GM18498 (cell line): ENCODE measurements around the gene ZFYVE1.
"Not testable (repeated sequence)": the region's sequence is repeated elsewhere in the genome, so short reads cannot be mapped to it uniquely, and the experiment has no call there.

Experiments
- ATAC-seq: cut with Tn5 transposase; IDR thresholded peaks from one replicate; pipeline ENCODE4 v1.9.1; 2021; ENCODE audit warnings: mild to moderate bottlenecking, moderate library complexity; ENCODE audit not compliant: unreplicated experiment

Gene ZFYVE1

GRCh38 chr14:73003681-73004080 lies 23.2 kb downstream of the ZFYVE1 start:
- no peak for ATAC-seq

GRCh38 chr14:73000073-73000472 lies 26.8 kb downstream of the ZFYVE1 start:
- ATAC-seq = no peak

DNA sequence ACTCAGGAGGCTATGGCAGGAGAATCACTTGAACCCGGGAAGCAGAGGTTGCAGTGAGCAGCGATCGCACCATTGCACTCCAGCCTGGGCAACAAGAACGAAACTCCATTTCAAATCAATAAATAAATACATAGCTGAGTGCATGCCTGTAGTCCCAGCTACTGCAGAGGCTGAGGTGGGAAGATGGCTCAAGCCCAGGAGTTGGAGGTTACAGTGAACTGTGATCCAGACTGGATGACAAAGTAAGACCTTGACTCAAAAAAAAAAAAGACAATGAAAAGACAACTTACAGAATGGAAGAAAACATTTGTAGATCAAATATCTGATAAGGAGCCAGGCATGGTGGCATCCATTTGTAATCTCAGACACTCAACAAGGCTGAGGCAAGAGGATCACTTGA lies 27.6 kb downstream of the ZFYVE1 start:
- ATAC-seq = no peak

GRCh38 chr14:72998252-72998903 lies 28.5 kb downstream of the ZFYVE1 start:
- ATAC-seq = no peak

DNA sequence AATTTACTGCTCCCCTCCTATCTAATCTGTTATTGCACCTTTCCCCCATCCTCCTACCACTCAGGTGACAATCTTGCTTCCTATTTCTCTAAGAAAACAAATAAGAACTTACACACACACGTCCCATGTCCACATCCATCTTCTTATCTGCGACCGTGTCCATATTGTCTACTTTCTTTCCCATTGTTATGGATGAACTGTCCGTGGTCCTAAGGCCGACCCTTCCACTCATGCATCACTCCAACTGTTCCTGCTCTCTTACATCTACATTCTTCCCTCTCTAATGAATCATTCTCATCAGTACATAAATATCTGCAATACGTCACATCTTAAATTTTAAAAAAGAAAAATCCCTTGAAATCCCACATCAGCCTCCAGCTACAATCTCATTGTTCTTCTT lies 30.0 kb downstream of the ZFYVE1 start:
- no peak for ATAC-seq

- ATAC-seq = no peak
Measured at GRCh38 chr14:72990171-72990570, 36.7 kb downstream of the ZFYVE1 start.

GRCh38 chr14:72986857-72987256 lies 40.0 kb downstream of the ZFYVE1 start:
- no peak for ATAC-seq

DNA sequence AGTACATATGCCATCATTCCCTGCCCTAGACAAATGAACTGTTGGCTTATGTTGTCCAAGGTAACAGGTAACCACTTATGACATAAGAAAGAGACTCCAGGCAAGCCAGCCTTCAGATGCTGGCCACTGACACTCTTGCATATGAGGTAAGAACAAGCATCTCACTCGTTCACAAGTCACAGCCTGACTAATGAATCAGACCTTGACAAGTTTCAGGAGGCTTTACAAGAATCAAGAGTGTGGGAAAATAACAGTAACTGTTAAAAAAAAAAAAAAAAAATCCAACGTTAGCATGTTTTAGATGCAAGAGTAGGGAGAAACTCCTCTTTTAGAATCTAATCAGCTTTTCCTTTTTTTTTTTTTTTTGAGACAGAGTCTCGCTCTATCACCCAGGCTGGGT lies 40.7 kb downstream of the ZFYVE1 start:
- ATAC-seq = no peak

DNA sequence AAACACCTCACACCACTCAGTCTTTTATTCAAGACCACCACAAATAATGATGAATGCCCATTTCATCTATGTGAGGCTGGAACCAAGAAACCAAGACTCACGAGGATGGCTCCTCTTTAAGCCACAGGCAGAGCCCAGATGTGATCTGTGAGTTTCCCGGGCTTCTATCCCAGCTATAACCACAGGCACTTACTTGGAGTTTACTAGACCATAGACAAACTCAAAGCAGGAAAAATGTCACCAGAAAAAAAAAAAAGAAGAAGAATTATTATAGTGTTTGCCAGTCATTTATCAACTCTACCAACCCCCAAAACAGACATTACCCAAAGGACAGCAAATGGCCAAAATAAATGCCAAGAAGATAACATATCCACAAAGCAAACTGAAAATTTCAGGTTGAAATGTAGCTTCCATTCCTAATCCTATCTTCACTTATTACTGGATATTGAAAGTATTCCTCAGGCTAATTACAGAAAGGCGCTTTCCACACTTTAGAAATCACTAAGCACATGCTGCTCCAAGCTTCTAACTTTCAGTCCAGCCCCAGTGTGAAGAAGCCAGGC lies 44.7 kb downstream of the ZFYVE1 start:
- ATAC-seq = no peak

GRCh38 chr14:72980863-72981262 lies 46.0 kb downstream of the ZFYVE1 start:
- no peak for ATAC-seq

DNA sequence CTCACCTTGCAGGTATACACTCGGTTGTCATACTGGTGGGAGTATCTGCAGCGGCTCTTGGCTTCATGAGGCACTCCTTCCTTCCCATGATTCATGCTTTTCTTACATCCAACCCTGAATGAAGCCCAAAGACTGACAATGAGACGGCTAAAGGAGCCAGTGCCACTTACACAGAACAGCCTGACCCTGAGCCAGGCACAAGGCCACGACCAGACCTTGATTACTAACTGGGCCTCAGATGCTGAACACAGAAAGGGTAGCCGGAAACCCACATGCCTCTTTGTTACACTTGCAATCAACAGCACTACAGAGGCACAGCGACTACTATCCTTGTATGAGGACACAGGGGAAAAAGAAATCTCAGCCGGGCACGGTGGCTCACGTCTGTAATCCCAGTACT lies 48.0 kb downstream of the ZFYVE1 start:
- no peak for ATAC-seq

DNA sequence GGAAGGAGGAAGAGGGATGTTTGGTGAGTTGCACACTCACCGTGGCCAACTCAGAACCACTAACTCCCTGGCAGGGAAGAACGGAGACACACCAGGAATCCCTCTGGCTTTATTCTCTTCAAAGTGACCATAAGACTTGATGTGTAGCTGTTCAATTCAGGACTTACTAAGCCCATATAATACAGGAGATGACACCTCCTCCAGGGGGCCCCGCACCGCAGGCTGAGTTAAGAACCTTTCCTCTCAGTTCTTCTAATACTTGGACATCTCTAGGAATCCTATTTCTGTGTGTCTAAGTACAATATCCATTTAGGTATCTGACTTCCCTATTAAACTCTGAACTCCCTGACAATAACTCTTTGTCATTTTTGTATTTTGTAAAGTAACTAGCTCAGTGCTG lies 51.1 kb downstream of the ZFYVE1 start:
- ATAC-seq = no peak

GRCh38 chr14:72974661-72975060 lies 52.2 kb downstream of the ZFYVE1 start:
- ATAC-seq = no peak

- ATAC-seq = no peak
Measured at GRCh38 chr14:72970824-72971434, 56.0 kb downstream of the ZFYVE1 start.

DNA sequence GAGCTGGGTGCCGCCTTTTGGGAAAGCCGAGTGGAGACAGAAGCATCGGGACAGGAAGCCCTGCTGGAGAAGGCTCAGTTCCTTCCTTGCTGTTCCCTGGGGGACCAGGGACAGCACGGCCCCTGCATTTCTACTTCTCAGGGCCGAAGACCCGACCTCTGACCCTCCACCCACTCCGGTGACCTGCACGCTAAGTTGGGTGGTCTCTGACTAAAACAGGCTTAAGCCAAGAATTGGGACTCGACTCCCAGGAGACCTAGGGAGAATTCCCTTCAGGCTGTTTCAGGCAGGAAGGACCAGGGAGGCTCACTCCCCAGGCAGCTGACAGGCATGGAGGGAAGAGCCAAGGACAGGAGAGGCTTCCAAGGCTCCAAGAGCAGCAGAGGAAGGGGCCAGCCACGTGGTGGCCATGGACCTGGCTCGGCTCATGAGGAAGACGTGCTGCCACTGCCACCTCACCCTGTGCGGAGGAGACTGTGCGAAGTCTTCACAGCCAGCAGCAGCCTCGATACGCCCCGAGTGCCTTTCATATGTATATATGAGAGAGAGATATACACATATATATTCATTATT lies 56.8 kb downstream of the ZFYVE1 start:
- no peak for ATAC-seq

GRCh38 chr14:72968316-72968715 lies 58.6 kb downstream of the ZFYVE1 start:
- no peak for ATAC-seq

DNA sequence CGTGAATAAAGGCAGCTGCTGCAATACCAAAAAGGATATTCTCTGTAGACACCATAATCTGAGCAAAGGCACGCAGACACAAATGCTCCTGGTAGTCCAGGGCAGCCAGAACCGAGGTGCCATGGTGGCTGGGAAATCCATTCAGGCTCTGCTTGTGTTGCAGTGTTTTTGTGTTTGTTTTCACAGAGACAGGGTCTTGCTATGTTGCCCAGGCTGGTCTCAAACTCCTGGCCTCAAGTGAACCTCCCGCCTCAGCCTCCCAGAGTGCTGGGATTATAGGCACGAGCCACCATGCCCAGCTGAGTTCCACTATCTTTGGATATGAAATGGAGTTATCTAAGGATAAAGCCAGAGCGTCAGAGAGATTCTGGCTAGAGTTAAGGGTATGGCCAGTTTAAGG lies 60.9 kb downstream of the ZFYVE1 start:
- no peak for ATAC-seq

GRCh38 chr14:72965249-72965648 lies 61.7 kb downstream of the ZFYVE1 start:
- no peak for ATAC-seq

- ATAC-seq = no peak
Measured at GRCh38 chr14:72962829-72963312, 64.0 kb downstream of the ZFYVE1 start.

GRCh38 chr14:72962336-72962754 lies 64.6 kb downstream of the ZFYVE1 start:
- not testable (repeated sequence) for ATAC-seq

GRCh38 chr14:72961579-72962335 lies 65.1 kb downstream of the ZFYVE1 start:
- ATAC-seq = no peak
